Gastroesophageal sphincter (tissue), 4 donors: ENCODE data around the gene ANK3. TPM values are rescaled to one million over a fixed set of nuclear protein-coding genes. Genes with fewer than 3 reads are reported as not detected.
A peak's percentile ranks its signal among the peaks of the same experiment; 100 is the strongest.

Source experiments
- ATAC-seq: fragments of 150-250 bp; one replicate; pipeline ENCODE4 v1.9.1; 2016; ENCODE audit warnings: mild to moderate bottlenecking, moderate library complexity
- H3K27ac ChIP-seq, 4 donors: fragments of 200-600 bp; sonication (generic) in 3 of 4; 1 replicate in 3 of 4; 2 replicates in 1 of 4; pipeline ENCODE4 v1.5.1; 2016 to 2019
- H3K27me3 ChIP-seq: fragments of 200-600 bp; sonication (generic); one replicate; pipeline ENCODE4 v1.5.1; 2019
- H3K36me3 ChIP-seq, 2 donors: fragments of 200-600 bp; sonication (generic); one replicate each; pipeline ENCODE4 v1.5.1; 2019; ENCODE audit warnings: control low read depth in 1 of 2
- H3K4me1 ChIP-seq, 3 donors: fragments of 200-600 bp; sonication (generic); 1 replicate in 2 of 3; 2 replicates in 1 of 3; pipeline ENCODE4 v1.5.1; 2016 to 2019; ENCODE audit warnings: control low read depth in 2 of 3
- H3K4me3 ChIP-seq, 2 donors: fragments of 200-600 bp; sonication (generic); one replicate each; pipeline ENCODE4 v1.5.1; 2019; ENCODE audit warnings: mild to moderate bottlenecking in 1 of 2, moderate library complexity in 1 of 2
- H3K9me3 ChIP-seq, 3 donors: fragments of 200-600 bp; sonication (generic); one replicate each; pipeline ENCODE4 v1.5.1; 2017 to 2019; ENCODE audit warnings: control low read depth in 2 of 3
- CTCF ChIP-seq, 4 experiments: fragments of 200-600 bp in 2 of 4; fragments of 450-650 bp in 2 of 4; sonication (generic) in 1 of 4; IDR thresholded peaks; one replicate each; pipeline ENCODE4 v1.5.1; 2017 to 2019; ENCODE audit warnings: antibody characterized with exemption in 4 of 4, mild to moderate bottlenecking in 2 of 4, moderate library complexity in 2 of 4
- EP300 ChIP-seq: sonication (generic); formaldehyde crosslinking; IDR thresholded peaks from one replicate; pipeline ENCODE4 v1.6.1; 2017; ENCODE audit warnings: antibody characterized with exemption, mild to moderate bottlenecking
- POLR2A ChIP-seq, 2 donors: fragments of 450-650 bp; IDR thresholded peaks; one replicate each; pipeline ENCODE4 v1.6.1; 2017; ENCODE audit warnings: antibody characterized with exemption in 2 of 2, mild to moderate bottlenecking in 2 of 2, moderate library complexity in 1 of 2
- POLR2AphosphoS5 ChIP-seq: sonication (generic); formaldehyde crosslinking; IDR thresholded peaks from one replicate; pipeline ENCODE4 v1.6.1; 2017; ENCODE audit warnings: antibody characterized with exemption
- WGBS, 2 donors: methylation state at CpG; one replicate each; pipeline ENCODE4 v1.1.5; 2018; ENCODE audit warnings: low coverage in 1 of 2; 5-methylcytosine and 5-hydroxymethylcytosine counted together
- total RNA-seq, 4 donors: library from RNA; depleted of rRNA; stranded (reverse); fragments of >200 nt; gene quantifications; one replicate each; pipeline ENCODE4 v1.1.0, GENCODE V29; 2016

ANK3 gene
- total RNA-seq, 4 donors from 2014 or later = 21.1 to 61.5 (median 38.9) TPM

DNA sequence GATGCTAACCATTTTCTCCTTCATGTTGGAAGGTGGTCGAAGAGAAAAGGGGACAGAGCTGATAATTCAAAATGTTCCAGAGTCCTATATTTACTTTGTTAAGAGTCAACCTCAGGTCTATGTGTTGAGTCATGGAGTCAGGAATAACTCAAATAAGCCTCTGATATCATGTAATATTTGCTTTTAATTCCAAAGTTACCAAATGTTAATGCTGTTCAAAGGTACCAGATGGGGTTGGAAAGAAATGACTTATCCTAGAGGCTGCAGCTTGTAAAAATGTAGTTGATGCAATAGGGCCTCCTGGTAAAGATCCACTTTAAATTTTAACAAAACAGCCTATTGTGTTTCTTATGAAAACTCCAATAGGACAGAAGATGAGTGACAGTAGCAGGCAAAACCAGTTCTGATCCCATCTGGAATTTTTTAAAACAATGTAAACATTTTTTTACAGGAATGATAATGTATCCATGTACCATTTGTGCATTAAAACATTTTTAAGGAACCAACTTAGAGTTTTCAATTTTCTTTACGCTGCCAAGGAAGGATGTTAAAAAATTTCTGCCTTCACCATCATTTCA lies 218.2 kb downstream of the ANK3 start:
- TF ChIP-seq POLR2A (IDR thresholded peaks at IDR 0.05) (no peak), CTCF (IDR thresholded peaks at IDR 0.05) (no peak)
- 71 to 100% methylated on average over 1 to 2 of the region's 2 CpGs for WGBS, 2 donors
- no peaks in the 10 kb centered on the region for H3K4me1 ChIP-seq

DNA sequence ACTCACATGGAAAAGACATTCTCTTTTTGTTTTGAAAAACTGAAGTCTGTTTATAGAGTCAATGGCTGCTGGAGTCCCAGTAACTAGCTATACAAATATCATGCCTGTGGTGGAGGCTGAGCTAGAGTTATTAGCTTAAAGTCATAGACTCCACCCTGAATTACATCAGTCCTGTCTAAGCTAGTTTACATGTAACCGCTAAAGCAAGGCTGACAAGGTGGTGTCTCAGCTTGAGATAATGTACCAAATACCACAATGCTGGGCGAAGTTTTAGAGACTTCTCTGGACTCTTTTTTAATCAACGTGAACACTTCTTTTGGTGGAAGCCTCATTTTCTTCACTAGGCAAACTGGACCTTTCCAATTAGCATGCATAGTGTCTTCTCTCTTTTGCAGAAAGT lies 219.4 kb downstream of the ANK3 start:
- no peaks in the 10 kb centered on the region for H3K4me1 ChIP-seq
- no peaks in the 10 kb centered on the region for H3K36me3 ChIP-seq
- TF ChIP-seq POLR2A (IDR thresholded peaks at IDR 0.05) = no peak
- TF ChIP-seq POLR2AphosphoS5 = no peak
- no peak for TF ChIP-seq EP300
- TF ChIP-seq CTCF (IDR thresholded peaks at IDR 0.05) = no peak
- H3K27ac ChIP-seq = no peak overlapping the region
- no peak overlapping the region for H3K4me3 ChIP-seq
- no peaks in the 10 kb centered on the region for H3K9me3 ChIP-seq
- no peaks in the 10 kb centered on the region for H3K27me3 ChIP-seq
- 81 to 100% methylated on average over 2 to 3 of the region's 3 CpGs for WGBS, 2 donors
- ATAC-seq = no peak

More for the DNA sequence above, 218.2 kb downstream of the ANK3 start:
- no peaks in the 10 kb centered on the region for H3K9me3 ChIP-seq
- H3K27me3 ChIP-seq = no peaks in the 10 kb centered on the region
- ATAC-seq = no peak
- no peaks in the 10 kb centered on the region for H3K36me3 ChIP-seq
- H3K4me3 ChIP-seq = no peak overlapping the region
- no peak overlapping the region for H3K27ac ChIP-seq

GRCh38 chr10:60169111-60169510 lies 220.6 kb downstream of the ANK3 start:
- Histone ChIP-seq H3K4me3 (no peak overlapping the region), H3K27ac (no peak overlapping the region), H3K9me3 (no peaks in the 10 kb centered on the region), H3K27me3 (no peaks in the 10 kb centered on the region), H3K4me1 (no peaks in the 10 kb centered on the region), H3K36me3 (no peaks in the 10 kb centered on the region)
- no peak for TF ChIP-seq POLR2A (IDR thresholded peaks at IDR 0.05)
- no peak for TF ChIP-seq CTCF (IDR thresholded peaks at IDR 0.05)
- no peak for TF ChIP-seq EP300
- 87 to 92% methylated on average over 2 of the region's 2 CpGs for WGBS, 2 donors
- ATAC-seq = no peak

GRCh38 chr10:60167050-60167449 lies 222.6 kb downstream of the ANK3 start:
- TF ChIP-seq CTCF (IDR thresholded peaks at IDR 0.05) (no peak), POLR2AphosphoS5 (no peak), EP300 (no peak), POLR2A (IDR thresholded peaks at IDR 0.05) (no peak)
- 34 to 39% methylated on average over 4 of the region's 4 CpGs for WGBS, 2 donors
- no peaks in the 10 kb centered on the region for H3K36me3 ChIP-seq
- H3K27ac ChIP-seq = no peak overlapping the region
- no peaks in the 10 kb centered on the region for H3K27me3 ChIP-seq
- ATAC-seq = no peak
- H3K9me3 ChIP-seq = no peaks in the 10 kb centered on the region
- peak overlapping the region; percentile 0 to 7 for H3K4me3 ChIP-seq
- no peaks in the 10 kb centered on the region for H3K4me1 ChIP-seq

GRCh38 chr10:60163786-60164185 lies 225.9 kb downstream of the ANK3 start:
- TF ChIP-seq EP300 (no peak), CTCF (IDR thresholded peaks at IDR 0.05) (no peak), POLR2A (IDR thresholded peaks at IDR 0.05) (no peak), POLR2AphosphoS5 (no peak)
- no peak for ATAC-seq
- Histone ChIP-seq H3K9me3 (peaks cover 0 to 8% (median 0%) of the 10 kb centered on the region in 3 donors), H3K27ac (no peak overlapping the region), H3K36me3 (no peaks in the 10 kb centered on the region), H3K27me3 (no peaks in the 10 kb centered on the region), H3K4me3 (no peak overlapping the region), H3K4me1 (no peaks in the 10 kb centered on the region)
